SH-SY5Y (cell line): ENCODE results near the gene NMT2.

Experiments used
- GATA2 ChIP-seq: IDR thresholded peaks from 2 replicates; pipeline ENCODE4 v1.6.1; 2011; ENCODE audit warnings: mild to moderate bottlenecking, low read depth, low read length
- GATA3 ChIP-seq: IDR thresholded peaks from 2 replicates; pipeline ENCODE4 v1.6.1; 2011; ENCODE audit warnings: low read depth, mild to moderate bottlenecking, low read length, moderate library complexity

Gene NMT2

DNA sequence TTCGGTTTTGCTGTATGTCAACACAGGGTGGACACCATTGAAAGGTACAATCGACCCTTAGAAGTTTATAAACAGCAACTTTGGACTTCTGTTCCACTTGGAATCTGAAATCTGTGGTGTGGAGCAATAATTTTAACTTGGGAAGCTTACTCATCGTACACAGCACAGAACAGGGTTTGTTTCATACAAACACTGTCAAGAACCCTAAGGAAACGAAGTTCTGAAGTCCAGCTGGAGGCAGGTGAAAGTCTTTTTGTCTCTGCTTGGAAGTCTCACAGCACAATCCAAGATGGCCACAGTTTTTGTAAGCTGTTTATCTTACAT lies 31.5 kb downstream of the NMT2 start:
- no peak for TF ChIP-seq GATA3
- TF ChIP-seq GATA2 = no peak

DNA sequence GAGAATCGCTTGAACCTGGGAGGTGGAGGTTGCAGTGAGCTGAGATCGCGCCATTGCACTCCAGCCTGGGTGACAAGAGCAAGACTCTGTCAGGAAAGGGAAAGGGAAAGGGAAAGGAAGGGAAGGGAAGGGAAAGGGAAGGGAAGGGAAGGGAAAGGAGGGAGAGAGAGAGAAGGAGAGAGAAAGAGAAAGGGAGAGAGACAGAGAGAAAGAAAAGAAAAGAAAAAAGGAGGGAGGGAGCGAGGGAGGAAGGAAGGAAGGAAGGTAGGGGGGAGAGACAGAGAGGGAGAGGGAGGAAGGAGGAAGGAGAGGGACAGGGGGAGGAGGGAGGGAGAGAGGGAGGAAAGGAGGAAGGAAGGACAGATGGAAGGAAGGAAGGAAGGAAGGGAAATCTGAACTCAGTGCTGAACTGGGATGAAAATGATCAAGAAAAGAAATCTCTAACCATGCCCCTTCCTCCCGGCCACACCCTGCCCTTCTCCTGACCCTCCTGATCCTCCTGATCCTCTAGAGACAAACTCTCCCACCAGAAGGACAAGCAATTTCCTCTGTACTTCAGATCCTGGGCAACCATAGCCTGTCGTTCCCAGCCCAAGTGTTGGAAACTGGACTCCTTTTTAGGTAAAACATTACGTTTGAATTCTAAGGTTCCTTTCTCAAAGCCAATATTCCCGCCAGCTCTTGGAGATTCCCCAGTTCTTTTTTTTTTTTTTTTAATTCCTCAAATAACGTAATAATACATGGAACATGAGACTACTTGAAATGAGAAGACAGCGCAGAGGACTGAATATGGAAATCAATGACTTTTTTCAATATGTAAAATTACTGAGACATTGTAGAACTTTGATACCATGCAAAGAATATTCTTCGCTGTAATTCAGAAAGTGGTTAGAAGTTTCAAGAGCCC lies 32.1 kb downstream of the NMT2 start:
- TF ChIP-seq GATA2 (no peak), GATA3 (no peak)

GRCh38 chr10:15131330-15131729 lies 37.2 kb downstream of the NMT2 start:
- no peak for TF ChIP-seq GATA3
- TF ChIP-seq GATA2 = no peak

DNA sequence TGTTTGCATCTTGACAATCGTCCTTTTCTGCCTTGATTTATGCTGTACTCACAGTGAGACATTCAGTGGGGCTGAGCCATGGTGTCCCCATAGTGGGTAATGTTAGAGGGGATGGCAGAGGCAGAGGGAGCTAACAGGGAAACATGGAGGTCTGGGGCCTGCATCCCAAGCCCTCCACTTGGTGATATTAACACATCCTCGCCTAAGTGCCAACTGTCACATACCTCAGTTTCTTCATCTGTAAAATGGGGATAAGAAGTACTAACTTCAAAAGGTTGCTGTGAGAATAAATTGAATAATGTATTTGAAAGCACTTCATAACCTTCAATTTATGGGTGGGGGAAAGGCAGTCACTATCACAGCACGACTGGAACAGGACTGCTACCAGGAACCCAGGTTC lies 43.6 kb downstream of the NMT2 start:
- no peak for TF ChIP-seq GATA2
- no peak for TF ChIP-seq GATA3

- TF ChIP-seq GATA2 = no peak
- TF ChIP-seq GATA3 = no peak
Observed at GRCh38 chr10:15124190-15124589, 44.3 kb downstream of the NMT2 start.

GRCh38 chr10:15123749-15124184 lies 44.7 kb downstream of the NMT2 start:
- no peak for TF ChIP-seq GATA2
- no peak for TF ChIP-seq GATA3

GRCh38 chr10:15122477-15123030 lies 45.9 kb downstream of the NMT2 start:
- no peak for TF ChIP-seq GATA3
- no peak for TF ChIP-seq GATA2

GRCh38 chr10:15121707-15122106 lies 46.8 kb downstream of the NMT2 start:
- TF ChIP-seq GATA2 = no peak
- no peak for TF ChIP-seq GATA3

GRCh38 chr10:15120523-15120922 lies 48.0 kb downstream of the NMT2 start:
- TF ChIP-seq GATA3 = no peak
- no peak for TF ChIP-seq GATA2

GRCh38 chr10:15118615-15119014 lies 49.9 kb downstream of the NMT2 start:
- TF ChIP-seq GATA2 (no peak), GATA3 (no peak)

- TF ChIP-seq GATA3 = no peak
- no peak for TF ChIP-seq GATA2
Observed at GRCh38 chr10:15116225-15116624, 52.3 kb downstream of the NMT2 start.

GRCh38 chr10:15113766-15114165 lies 54.7 kb downstream of the NMT2 start:
- TF ChIP-seq GATA2 (no peak), GATA3 (no peak)

- TF ChIP-seq GATA3 = no peak
- no peak for TF ChIP-seq GATA2
Observed at GRCh38 chr10:15112657-15113056, 55.8 kb downstream of the NMT2 start.

GRCh38 chr10:15106352-15107013 lies 62.0 kb downstream of the NMT2 start:
- TF ChIP-seq GATA2 (no peak), GATA3 (no peak)

GRCh38 chr10:15103513-15103912 lies 65.0 kb downstream of the NMT2 start:
- TF ChIP-seq GATA2 (no peak), GATA3 (no peak)

DNA sequence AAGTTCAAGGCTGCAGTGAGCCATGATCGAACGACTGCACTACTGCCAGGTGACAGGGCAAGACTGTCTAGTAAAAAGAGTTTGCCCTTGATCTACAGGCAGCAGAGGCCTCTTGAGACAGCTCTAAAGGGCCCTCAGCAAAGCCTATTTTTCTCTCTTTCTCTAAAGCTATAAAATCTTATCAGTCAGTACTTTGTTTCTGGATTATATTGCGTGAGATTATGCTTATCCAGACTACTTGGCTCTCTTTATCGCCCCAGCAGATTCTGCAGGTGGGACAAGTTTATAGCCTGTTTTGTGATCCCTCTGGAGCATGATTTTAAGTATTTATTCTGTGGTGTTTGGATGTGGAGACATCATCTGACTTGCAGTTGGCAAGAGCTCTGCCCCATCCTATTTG lies 68.6 kb downstream of the NMT2 start:
- TF ChIP-seq GATA2 (no peak), GATA3 (no peak)
